IPS-11a (cell line): ENCODE data around the gene DYNC1H1.
"Not testable (repeated sequence)": the region's sequence is repeated elsewhere in the genome, so short reads cannot be mapped to it uniquely, and the experiment has no call there.

Experiments used
- H3K4me3 ChIP-seq: one replicate; pipeline ENCODE4 v1.5.1; 2013; ENCODE audit warnings: low read depth, low read length, control low read depth

DYNC1H1 gene

DNA sequence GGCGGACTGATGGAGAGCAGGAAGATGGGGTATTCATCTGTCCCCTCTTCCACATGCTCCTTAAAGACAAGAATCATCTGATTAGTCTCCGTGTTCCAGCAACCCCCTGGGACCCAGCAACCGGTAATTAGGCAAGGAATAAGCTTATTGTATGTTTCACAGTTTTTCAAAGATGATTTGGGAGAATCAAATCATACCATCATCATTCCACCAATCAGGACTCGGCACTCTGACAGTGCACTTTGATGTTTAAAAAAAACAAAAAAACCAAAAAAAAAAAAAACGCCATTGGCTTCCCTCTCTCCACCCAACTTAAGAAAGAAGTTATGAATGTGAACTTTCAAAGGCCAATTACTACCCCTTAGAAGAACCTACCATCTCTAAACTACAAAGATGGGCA is 1.3 kb upstream of the DYNC1H1 start:
- H3K4me3 ChIP-seq: no peak overlapping the region

DNA sequence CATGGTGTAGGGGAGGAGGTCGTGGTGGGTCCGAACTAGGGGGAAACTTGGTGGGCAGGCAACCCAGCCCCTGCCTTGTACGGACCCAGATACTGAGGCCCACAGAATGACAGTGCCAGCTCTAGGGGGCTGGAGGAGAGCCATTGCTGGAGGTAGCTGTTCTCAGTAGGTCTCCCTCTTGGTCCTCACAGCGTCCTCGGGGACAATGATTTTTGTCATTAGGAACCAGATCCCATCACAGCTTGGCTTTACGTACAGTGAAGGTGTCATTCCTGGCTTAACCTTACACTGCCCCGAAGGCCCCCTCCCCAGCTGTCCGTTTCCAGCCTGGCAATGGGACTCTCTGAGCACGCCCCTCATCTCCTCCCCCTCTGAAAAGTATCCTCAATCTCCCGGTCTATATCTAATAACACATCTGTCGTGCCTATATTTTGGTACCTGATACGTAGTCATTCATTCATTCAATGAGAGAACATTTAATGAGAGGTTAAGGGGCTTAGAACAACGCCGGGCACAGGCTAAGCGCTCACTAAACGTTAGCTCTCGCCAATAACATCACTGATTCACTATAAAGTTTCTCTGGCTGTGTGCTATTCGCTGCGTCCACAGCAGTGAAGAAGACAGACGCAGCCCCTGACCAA is 597 bp upstream of the DYNC1H1 start:
- H3K4me3 ChIP-seq: peak overlapping the region; percentile 20

DNA sequence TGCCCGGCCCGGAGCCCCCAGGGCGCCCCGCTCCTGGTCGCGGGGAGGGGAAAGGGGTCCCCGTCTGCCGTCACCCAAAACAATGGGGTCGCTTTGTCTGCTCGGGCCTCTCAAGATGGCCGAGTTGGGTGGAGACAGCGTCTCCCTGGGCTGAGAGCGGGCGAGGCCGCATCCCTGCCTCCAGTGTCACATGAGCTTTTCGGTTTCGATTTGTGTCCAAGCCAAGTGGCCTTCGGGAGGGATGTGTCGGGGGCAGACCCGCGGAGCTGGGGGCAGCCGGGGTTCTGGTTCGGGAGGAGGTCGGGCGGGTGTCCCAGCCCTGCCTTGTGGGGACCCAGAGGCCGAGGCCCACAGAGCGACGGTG is 790 bp downstream of the DYNC1H1 start:
- peak overlapping the region; percentile 98 for H3K4me3 ChIP-seq

- peak overlapping the region; percentile 98 for H3K4me3 ChIP-seq
Observed at GRCh38 chr14:101965770-101966722, 1.7 kb downstream of the DYNC1H1 start.

- no peak overlapping the region for H3K4me3 ChIP-seq
Observed at GRCh38 chr14:101966742-101967141, 2.4 kb downstream of the DYNC1H1 start.

DNA sequence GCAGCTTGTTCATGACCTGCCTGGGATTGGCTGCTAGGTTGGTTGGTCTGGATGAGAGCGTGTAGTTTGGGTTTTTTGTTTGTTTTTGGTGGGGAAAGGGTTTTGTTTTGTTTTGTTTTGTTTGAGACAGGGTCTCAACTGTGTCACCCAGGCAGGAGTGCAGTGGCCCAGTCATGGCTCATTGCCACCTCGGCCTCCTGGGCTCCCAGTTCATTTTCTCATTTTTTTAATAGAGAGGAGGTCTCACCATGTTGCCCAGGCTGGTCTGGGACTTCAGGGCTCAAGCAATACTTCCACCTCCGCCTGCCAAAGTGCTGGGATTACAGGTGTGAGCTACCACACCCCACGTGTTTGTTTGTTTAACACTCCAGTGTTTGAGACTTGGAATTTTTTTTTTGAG is 3.8 kb downstream of the DYNC1H1 start:
- H3K4me3 ChIP-seq: no peak overlapping the region

GRCh38 chr14:101969481-101969880 is 5.1 kb downstream of the DYNC1H1 start:
- no peak overlapping the region for H3K4me3 ChIP-seq

DNA sequence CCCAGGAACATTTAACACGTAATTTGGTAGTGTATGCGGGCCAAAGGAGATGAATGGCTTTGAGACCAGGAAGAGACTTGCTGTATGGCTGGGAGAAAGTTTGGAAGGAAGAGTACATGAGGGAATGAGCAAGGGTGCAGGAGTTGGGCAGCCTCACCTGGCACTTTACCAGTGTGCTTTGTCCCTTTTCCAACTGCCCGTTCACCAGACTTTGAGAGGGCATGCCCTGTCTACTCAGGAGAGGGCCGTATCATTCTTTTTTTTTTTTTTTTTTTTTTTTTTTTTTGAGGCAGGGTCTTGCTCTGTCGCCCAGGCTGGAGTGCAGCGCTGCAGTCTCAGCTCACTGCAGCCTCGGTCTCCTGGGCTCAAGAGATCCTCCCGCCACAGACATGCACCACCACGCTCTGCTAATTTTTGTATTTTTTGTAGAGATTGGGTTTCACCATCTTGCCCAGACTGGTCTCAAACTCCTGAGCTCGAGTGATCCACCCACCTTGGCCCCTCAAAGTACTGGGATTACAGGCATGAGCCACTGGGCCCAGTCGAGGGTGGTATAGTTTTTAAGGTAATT is 6.5 kb downstream of the DYNC1H1 start:
- no peak overlapping the region for H3K4me3 ChIP-seq

DNA sequence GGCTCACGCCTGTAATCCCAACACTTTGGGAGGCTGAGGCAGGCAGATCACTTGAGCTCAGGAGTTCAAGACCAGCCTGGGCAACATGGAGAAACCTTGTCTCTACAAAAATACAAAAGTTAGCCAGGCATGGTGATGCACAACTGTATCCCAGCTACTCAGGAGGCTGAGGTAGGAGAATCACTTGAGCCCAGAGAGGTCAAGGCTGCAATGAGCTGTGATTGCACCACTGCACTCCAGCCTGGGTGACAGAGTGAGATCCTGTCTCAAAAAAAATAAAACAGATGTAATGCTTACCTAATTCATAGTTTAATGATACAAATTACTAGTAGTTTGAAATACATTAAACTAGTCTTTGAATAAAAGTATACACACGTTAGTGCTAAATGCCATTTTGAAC is 7.1 kb downstream of the DYNC1H1 start:
- not testable (repeated sequence) for H3K4me3 ChIP-seq

DNA sequence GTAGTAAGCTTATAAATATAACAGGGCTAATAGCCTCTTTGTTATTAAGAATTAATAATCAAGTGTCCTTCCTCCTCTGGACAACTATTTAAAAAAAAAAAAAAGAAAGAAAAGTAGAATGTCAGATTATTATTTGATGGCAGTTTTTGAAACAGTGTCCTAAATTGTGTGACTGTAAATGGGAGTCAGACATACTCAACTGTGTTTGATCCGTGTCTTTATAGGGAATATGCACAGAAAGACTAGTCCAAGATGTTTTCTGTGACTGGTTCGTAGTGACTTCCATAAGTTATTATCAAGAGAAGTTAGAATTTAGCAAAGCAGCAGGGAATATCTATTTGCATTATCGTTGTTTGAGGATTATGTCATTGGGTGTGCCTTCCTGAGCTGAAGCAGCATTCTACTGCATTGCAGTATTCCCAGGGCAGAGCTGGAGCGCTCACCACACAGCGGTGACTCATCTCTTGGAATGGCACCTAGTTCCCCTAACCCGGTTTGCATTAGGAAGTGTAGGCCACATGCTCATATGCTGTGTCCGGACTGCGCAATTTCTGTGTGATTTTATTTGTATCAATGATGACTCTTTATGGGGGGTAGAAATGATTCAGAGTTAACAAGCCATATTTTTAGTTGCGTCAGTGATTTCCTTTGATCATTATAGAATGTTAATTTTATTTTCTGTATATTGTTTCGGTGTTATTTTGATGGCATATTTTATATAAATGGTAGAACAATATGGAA is 7.9 kb downstream of the DYNC1H1 start:
- no peak overlapping the region for H3K4me3 ChIP-seq

DNA sequence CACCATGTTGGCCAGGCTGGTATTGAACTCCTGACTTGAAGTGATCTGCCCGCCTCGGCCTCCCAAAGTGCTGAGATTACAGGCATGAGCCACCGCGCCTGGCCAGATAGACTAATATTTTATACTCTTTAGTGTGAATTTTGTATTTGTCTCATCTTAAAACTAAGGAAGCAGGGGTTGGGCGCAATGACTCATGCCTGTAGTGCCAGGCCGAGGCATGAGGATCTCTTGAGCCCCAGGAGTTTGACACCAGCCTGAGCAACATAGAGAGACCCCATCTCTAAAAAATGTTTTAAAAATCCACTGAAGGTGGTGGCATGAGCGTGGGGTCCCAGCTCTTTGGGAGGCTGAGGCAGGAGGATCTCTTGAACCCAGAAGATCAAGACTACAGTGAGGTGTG is 9.0 kb downstream of the DYNC1H1 start:
- no peak overlapping the region for H3K4me3 ChIP-seq

DNA sequence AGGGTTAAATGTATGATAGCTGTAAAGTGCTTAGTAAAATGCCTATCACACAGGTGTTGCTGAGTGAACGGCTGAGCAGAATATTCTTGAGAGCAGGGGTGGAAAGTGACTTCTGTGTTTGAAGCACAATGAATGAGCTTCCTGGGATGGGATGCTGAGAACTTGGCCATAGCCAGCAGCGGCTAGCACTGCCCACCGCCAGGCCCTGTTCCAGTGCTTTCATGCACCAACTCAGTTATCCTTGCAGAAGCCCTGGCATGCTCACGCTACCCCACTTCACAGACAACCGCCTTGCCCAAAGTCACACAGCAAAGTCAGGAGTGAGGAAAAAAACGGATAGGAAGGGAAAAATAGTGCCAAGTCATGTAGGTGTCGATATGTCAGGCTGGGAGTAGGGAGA is 10.9 kb downstream of the DYNC1H1 start:
- H3K4me3 ChIP-seq: no peak overlapping the region

DNA sequence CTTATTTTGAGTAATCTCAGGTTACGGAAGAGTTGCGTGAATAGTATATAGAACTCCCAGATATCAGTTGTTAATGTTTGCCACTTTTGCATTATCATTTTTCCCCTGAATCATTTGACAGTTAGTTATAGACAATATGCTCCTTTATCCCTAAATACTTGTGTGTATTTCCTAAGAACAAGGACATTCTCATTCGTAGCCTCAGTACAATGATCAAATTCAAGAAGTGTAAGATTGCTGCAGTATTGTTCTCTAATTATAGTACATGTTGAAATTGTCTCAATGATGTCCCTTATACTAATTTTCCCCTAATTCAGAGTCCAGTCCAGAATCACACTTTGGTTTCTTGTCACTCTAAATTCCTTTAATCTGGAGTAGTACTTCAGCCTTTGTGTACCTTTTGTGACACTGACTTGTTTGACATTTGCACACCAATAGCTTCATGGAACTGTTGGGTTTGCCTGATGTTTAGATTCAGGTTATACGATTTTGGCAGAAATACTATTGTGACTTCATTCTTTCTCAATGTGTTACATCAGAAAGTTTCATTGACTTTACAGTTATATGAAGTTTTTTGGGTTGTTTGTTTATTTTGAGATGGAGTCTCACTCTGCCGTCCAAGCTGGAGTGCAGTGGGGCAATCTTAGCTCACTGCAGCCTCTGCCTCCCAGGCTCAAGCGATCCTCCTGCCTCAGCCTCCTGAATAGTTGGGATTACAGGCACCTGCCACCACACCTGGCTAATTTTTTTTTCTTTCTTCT is 13.1 kb downstream of the DYNC1H1 start:
- no peak overlapping the region for H3K4me3 ChIP-seq

DNA sequence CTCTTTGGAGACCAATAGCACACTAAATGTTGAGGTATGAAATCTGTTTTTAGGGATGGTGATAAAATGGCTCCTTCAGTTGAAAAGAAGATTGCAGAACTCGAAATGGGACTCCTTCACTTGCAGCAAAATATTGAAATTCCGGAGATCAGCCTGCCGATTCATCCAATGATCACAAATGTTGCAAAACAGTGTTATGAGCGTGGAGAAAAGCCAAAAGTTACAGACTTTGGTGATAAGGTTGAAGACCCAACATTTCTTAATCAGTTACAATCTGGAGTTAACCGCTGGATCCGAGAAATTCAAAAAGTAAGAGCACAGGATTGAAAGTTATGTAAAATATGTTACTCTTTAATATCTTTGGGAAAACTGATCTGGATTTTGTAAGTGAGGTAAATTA is 15.3 kb downstream of the DYNC1H1 start:
- H3K4me3 ChIP-seq: no peak overlapping the region

DNA sequence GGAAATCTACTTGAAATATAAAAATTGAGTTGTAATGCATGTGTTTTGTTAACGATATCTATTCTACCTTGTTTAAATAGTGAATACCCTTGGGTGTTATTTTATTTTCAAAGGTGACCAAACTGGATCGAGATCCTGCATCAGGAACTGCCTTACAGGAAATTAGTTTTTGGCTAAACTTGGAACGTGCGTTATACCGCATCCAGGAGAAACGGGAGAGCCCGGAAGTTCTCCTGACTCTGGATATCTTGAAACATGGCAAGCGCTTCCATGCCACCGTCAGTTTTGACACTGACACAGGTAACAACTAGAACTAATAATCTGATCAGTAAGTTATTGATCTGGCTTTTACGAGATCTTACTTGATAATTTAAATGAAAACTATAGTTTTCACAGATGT is 15.9 kb downstream of the DYNC1H1 start:
- H3K4me3 ChIP-seq: no peak overlapping the region

- H3K4me3 ChIP-seq: no peak overlapping the region
Observed at GRCh38 chr14:101980700-101981099, 16.3 kb downstream of the DYNC1H1 start.

DNA sequence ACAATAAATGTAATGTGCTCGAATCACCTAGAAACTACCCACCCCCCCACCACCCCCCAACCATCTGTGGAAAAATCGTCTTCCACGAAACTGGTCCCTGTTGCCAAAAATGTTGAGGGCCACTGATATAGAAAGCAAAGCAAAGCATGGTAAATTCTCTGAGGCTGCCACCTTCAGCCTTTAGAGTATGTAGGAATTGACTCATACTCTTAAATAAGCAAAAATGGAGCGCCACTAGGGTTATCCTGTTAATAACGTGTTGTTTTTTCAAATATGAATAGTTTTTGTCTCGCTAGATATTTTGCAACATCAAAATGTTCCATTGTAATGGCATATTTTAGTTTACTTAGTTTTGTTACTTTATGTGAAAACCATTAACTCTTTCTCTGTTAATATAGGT is 18.2 kb downstream of the DYNC1H1 start:
- no peak overlapping the region for H3K4me3 ChIP-seq

- not testable (repeated sequence) for H3K4me3 ChIP-seq
Observed at GRCh38 chr14:101984831-101985230, 20.5 kb downstream of the DYNC1H1 start.

DNA sequence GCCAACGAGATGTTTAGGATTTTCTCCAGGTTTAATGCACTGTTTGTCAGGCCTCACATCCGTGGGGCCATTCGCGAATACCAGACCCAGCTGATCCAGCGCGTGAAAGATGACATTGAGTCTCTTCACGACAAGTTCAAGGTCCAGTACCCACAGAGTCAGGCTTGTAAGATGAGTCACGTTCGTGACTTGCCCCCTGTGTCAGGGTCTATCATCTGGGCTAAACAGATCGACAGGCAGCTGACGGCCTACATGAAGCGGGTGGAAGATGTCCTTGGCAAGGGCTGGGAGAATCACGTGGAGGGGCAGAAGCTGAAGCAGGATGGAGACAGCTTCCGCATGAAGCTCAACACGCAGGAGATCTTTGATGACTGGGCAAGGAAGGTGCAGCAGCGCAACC is 21.6 kb downstream of the DYNC1H1 start:
- no peak overlapping the region for H3K4me3 ChIP-seq

GRCh38 chr14:101986953-101987352 is 22.6 kb downstream of the DYNC1H1 start:
- no peak overlapping the region for H3K4me3 ChIP-seq

GRCh38 chr14:101988377-101988776 is 24.0 kb downstream of the DYNC1H1 start:
- H3K4me3 ChIP-seq: no peak overlapping the region
